H9 (cell line): ENCODE measurements around the gene SLC10A2. TPM values are rescaled to one million over a fixed set of nuclear protein-coding genes. Genes with fewer than 3 reads are reported as not detected.

Source experiments
- DNase-seq: peaks from one replicate; pipeline ENCODE4 v3.0.0-alpha.2; 2017
- H2AFZ ChIP-seq: one replicate; pipeline ENCODE4 v1.6.1; 2013; ENCODE audit warnings: mild to moderate bottlenecking, low read length, control low read depth, moderate library complexity
- H2AK5ac ChIP-seq: 2 replicates; pipeline ENCODE4 v1.6.1; 2013; ENCODE audit warnings: low read length, control low read depth, mixed read lengths; ENCODE audit not compliant: insufficient read length
- H2BK120ac ChIP-seq: one replicate; pipeline ENCODE4 v1.6.1; 2013; ENCODE audit warnings: low read depth, mild to moderate bottlenecking, low read length, control low read depth, inconsistent platforms; ENCODE audit not compliant: poor library complexity, severe bottlenecking
- H2BK12ac ChIP-seq: 2 replicates; pipeline ENCODE4 v1.6.1; 2013; ENCODE audit warnings: low read length, control low read depth, mixed read lengths, low read depth; ENCODE audit not compliant: insufficient read length
- H2BK15ac ChIP-seq: 2 replicates; pipeline ENCODE4 v1.6.1; 2013; ENCODE audit warnings: low read depth, low read length, control low read depth
- H2BK20ac ChIP-seq: one replicate; pipeline ENCODE4 v1.6.1; 2013; ENCODE audit warnings: low read depth, mild to moderate bottlenecking, low read length, control low read depth, inconsistent platforms; ENCODE audit not compliant: poor library complexity, severe bottlenecking
- H2BK5ac ChIP-seq: 2 replicates; pipeline ENCODE4 v1.6.1; 2013; ENCODE audit warnings: low read length, control low read depth, mixed read lengths; ENCODE audit not compliant: insufficient read length
- H3K14ac ChIP-seq: 2 replicates; pipeline ENCODE4 v1.6.1; 2013; ENCODE audit warnings: low read length, control low read depth; ENCODE audit not compliant: insufficient read depth
- H3K18ac ChIP-seq: 2 replicates; pipeline ENCODE4 v1.6.1; 2013; ENCODE audit warnings: low read depth, mild to moderate bottlenecking, mixed read lengths, low read length, control low read depth; ENCODE audit not compliant: insufficient read length
- H3K23ac ChIP-seq: 2 replicates; pipeline ENCODE4 v1.6.1; 2013; ENCODE audit warnings: low read length, control low read depth, mixed read lengths, low read depth; ENCODE audit not compliant: insufficient read length
- H3K23me2 ChIP-seq: 2 replicates; pipeline ENCODE4 v1.6.1; 2013; ENCODE audit warnings: low read depth, mild to moderate bottlenecking, mixed read lengths, low read length, control low read depth; ENCODE audit not compliant: insufficient read length, poor library complexity, severe bottlenecking
- H3K27ac ChIP-seq: 2 replicates; pipeline ENCODE4 v1.5.1; 2013; ENCODE audit warnings: low read length, control low read depth, mixed read lengths, low read depth; ENCODE audit not compliant: insufficient read length
- H3K27me3 ChIP-seq: 2 replicates; pipeline ENCODE4 v1.6.1; 2013; ENCODE audit warnings: low read length, control low read depth, inconsistent platforms; ENCODE audit not compliant: insufficient read depth
- H3K4ac ChIP-seq: 2 replicates; pipeline ENCODE4 v1.6.1; 2013; ENCODE audit warnings: low read depth, mild to moderate bottlenecking, control low read depth, inconsistent platforms, low read length, moderate library complexity
- H3K4me1 ChIP-seq: 2 replicates; pipeline ENCODE4 v1.6.1; 2013; ENCODE audit warnings: low read length, control low read depth, inconsistent platforms; ENCODE audit not compliant: insufficient read depth
- H3K4me2 ChIP-seq: 2 replicates; pipeline ENCODE4 v1.6.1; 2013; ENCODE audit warnings: low read length, control low read depth, mixed read lengths; ENCODE audit not compliant: insufficient read length, insufficient read depth
- H3K56ac ChIP-seq: 2 replicates; pipeline ENCODE4 v1.6.1; 2013; ENCODE audit warnings: low read depth, mild to moderate bottlenecking, mixed read lengths, low read length, control low read depth; ENCODE audit not compliant: insufficient read length
- H3K79me1 ChIP-seq: 2 replicates; pipeline ENCODE4 v1.6.1; 2013; ENCODE audit warnings: low read depth, mild to moderate bottlenecking, moderate library complexity, low read length, control low read depth, inconsistent platforms; ENCODE audit not compliant: insufficient read depth, poor library complexity, severe bottlenecking
- H3K79me2 ChIP-seq: 2 replicates; pipeline ENCODE4 v1.6.1; 2013; ENCODE audit warnings: low read length, control low read depth, inconsistent platforms; ENCODE audit not compliant: insufficient read depth
- H3K9ac ChIP-seq: 2 replicates; pipeline ENCODE4 v1.6.1; 2013; ENCODE audit warnings: low read length, control low read depth, mixed read lengths; ENCODE audit not compliant: insufficient read length; ENCODE audit errors: extremely low read depth
- H3K9me3 ChIP-seq: one replicate; pipeline ENCODE4 v1.6.1; 2013; ENCODE audit warnings: low read depth, low read length, inconsistent platforms; ENCODE audit not compliant: control insufficient read depth
- H3T11ph ChIP-seq: one replicate; pipeline ENCODE4 v1.6.1; 2013; ENCODE audit warnings: mild to moderate bottlenecking, low read length, control low read depth, inconsistent platforms
- H4K20me1 ChIP-seq: one replicate; pipeline ENCODE4 v1.6.1; 2013; ENCODE audit not compliant: control insufficient read depth, insufficient read length, insufficient read depth
- H4K5ac ChIP-seq: 2 replicates; pipeline ENCODE4 v1.6.1; 2013; ENCODE audit warnings: low read depth, mild to moderate bottlenecking, mixed read lengths, low read length, control low read depth; ENCODE audit not compliant: insufficient read length
- H4K8ac ChIP-seq: replicated peaks from 2 replicates; pipeline ENCODE4 v1.6.1; 2013; ENCODE audit warnings: low read length, control low read depth, mixed read lengths, low read depth; ENCODE audit not compliant: insufficient read length
- H4K91ac ChIP-seq: 2 replicates; pipeline ENCODE4 v1.6.1; 2013; ENCODE audit warnings: low read depth, mild to moderate bottlenecking, moderate library complexity, mixed read lengths, low read length, control low read depth; ENCODE audit not compliant: insufficient read length
- H3K27ac Mint-ChIP-seq, 3 experiments: 2 replicates in 2 of 3; 3 replicates in 1 of 3; pipeline ENCODE4 v1.8.0; 2020 to 2021; ENCODE audit warnings: mixed read lengths in 3 of 3, mild to moderate bottlenecking in 1 of 3, moderate library complexity in 1 of 3
- H3K27me3 Mint-ChIP-seq: 2 replicates; pipeline ENCODE4 v1.8.0; 2021; ENCODE audit warnings: low read depth, mild to moderate bottlenecking, moderate library complexity, mixed read lengths
- H3K36me3 Mint-ChIP-seq, 3 experiments: 2 replicates in 2 of 3; 3 replicates in 1 of 3; pipeline ENCODE4 v1.8.0; 2020 to 2021; ENCODE audit warnings: low read depth in 3 of 3, mixed read lengths in 3 of 3; ENCODE audit not compliant: insufficient read depth in 1 of 3
- H3K4me1 Mint-ChIP-seq, 2 experiments: 2 replicates each; pipeline ENCODE4 v1.8.0; 2020; ENCODE audit warnings: mixed read lengths in 2 of 2
- H3K4me3 Mint-ChIP-seq, 2 experiments: 2 replicates in 1 of 2; 3 replicates in 1 of 2; pipeline ENCODE4 v1.8.0; 2020 to 2021; ENCODE audit warnings: mild to moderate bottlenecking in 2 of 2, mixed read lengths in 2 of 2, moderate library complexity in 1 of 2
- H3K9me3 Mint-ChIP-seq, 2 experiments: 2 replicates in 1 of 2; 3 replicates in 1 of 2; pipeline ENCODE4 v1.8.0; 2020; ENCODE audit warnings: mild to moderate bottlenecking in 2 of 2, mixed read lengths in 2 of 2, moderate library complexity in 1 of 2
- CTCF ChIP-seq: fragments of 200-600 bp; sonication (generic); conservative IDR thresholded peaks from 3 replicates; pipeline ENCODE4 v1.8.0; 2021; ENCODE audit warnings: antibody characterized with exemption, mild to moderate bottlenecking
- WGBS: extraction: QIAGEN DNeasy Blood & Tissue Kit; methylation state at CpG from one replicate; pipeline ENCODE4 v1.1.7; 2013; ENCODE audit warnings: missing lambda C conversion rate, low lambda C conversion rate, mixed read lengths; ENCODE audit not compliant: insufficient read length; ENCODE audit errors: extremely low coverage; 5-methylcytosine and 5-hydroxymethylcytosine counted together
- total RNA-seq: library from RNA; stranded (reverse); gene quantifications from 2 replicates; pipeline ENCODE4 v1.2.1, GENCODE V29; 2021

The SLC10A2 gene
- total RNA-seq, 1 experiment from 2014 or later, result not detected

GRCh38 chr13:103101901-103102300 lies 35.7 kb upstream of the SLC10A2 start:
- H2AFZ ChIP-seq, result no peak overlapping the region
- no peak overlapping the region; a peak in 1 of 7 replicates for H3K27ac Mint-ChIP-seq
- TF ChIP-seq CTCF, result no peak

More at GRCh38 chr13:103101901-103102300, 35.7 kb upstream of the SLC10A2 start:
- Histone ChIP-seq H3K79me1 (no peaks in the 10 kb centered on the region), H2BK12ac (no peak overlapping the region), H3K4me2 (no peak overlapping the region), H3K9me3 (no peaks in the 10 kb centered on the region), H4K5ac (no peak overlapping the region), H3K79me2 (no peaks in the 10 kb centered on the region), H2AK5ac (no peak overlapping the region), H3K23ac (no peak overlapping the region), H3K27me3 (no peaks in the 10 kb centered on the region), H3K4me1 (peaks cover 5% of the 10 kb centered on the region; the same call in 1 of the 2 replicates), H3K27ac (no peak overlapping the region), H4K91ac (no peak overlapping the region), H3K23me2 (no peaks in the 10 kb centered on the region), H4K20me1 (no peaks in the 10 kb centered on the region), H2BK120ac (no peak overlapping the region), H3K4ac (no peak overlapping the region), H4K8ac (no peak overlapping the region), H3K9ac (no peak overlapping the region), H3T11ph (no peak overlapping the region), H3K56ac (no peak overlapping the region), H2BK5ac (no peak overlapping the region), H2BK20ac (no peak overlapping the region), H2BK15ac (no peak overlapping the region), H3K18ac (no peak overlapping the region), H3K14ac (no peak overlapping the region)
- no CpG with 5 or more reads among the region's 7 CpGs for WGBS
- no peak for DNase-seq
- H3K4me3 Mint-ChIP-seq, result no peak overlapping the region
- H3K27me3 Mint-ChIP-seq, result no peaks in the 10 kb centered on the region
- H3K9me3 Mint-ChIP-seq, result peaks cover 9 to 10% of the 10 kb centered on the region in 2 experiments
- H3K4me1 Mint-ChIP-seq, result peaks cover 20% of the 10 kb centered on the region in 2 experiments
- H3K36me3 Mint-ChIP-seq, result peaks cover 0 to 13% (median 2%) of the 10 kb centered on the region in 3 experiments; a peak in 2 of 7 replicates
